Measurements from ENCODE around the gene TUBG1. TPM values are rescaled to one million over a fixed set of nuclear protein-coding genes. Genes with fewer than 3 reads are reported as not detected.

Gene TUBG1
- total and polyA plus RNA-seq, 10 of the 15 experiments (the other 5 are each of a cell fraction or from before 2014, with no cell fraction given) = 40.0 to 256 (median 107) TPM

- TF ChIP-seq, protein P1, sequence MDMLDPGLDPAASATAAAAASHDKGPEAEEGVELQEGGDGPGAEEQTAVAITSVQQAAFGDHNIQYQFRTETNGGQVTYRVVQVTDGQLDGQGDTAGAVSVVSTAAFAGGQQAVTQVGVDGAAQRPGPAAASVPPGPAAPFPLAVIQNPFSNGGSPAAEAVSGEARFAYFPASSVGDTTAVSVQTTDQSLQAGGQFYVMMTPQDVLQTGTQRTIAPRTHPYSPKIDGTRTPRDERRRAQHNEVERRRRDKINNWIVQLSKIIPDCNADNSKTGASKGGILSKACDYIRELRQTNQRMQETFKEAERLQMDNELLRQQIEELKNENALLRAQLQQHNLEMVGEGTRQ (IDR thresholded peaks at IDR 0.05; ENCODE audit: borderline replicate concordance, low read depth, low read length) = no peak
- 0 out of 2 replicates have a peak, but pooled peaks have one; percentile 13 for TF ChIP-seq RB1 (IDR thresholded peaks at IDR 0.05; ENCODE audit: borderline replicate concordance)
- TF ChIP-seq, protein P2, sequence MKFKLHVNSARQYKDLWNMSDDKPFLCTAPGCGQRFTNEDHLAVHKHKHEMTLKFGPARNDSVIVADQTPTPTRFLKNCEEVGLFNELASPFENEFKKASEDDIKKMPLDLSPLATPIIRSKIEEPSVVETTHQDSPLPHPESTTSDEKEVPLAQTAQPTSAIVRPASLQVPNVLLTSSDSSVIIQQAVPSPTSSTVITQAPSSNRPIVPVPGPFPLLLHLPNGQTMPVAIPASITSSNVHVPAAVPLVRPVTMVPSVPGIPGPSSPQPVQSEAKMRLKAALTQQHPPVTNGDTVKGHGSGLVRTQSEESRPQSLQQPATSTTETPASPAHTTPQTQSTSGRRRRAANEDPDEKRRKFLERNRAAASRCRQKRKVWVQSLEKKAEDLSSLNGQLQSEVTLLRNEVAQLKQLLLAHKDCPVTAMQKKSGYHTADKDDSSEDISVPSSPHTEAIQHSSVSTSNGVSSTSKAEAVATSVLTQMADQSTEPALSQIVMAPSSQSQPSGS (IDR thresholded peaks at IDR 0.05; ENCODE audit: low read length) = peak; percentile 69; the same call in 1 of the 2 replicates
- TF ChIP-seq TARDBP (IDR thresholded peaks at IDR 0.05; ENCODE audit: borderline replicate concordance) = no peak
- 0 out of 2 replicates have a peak, but pooled peaks have one; percentile 48 for TF ChIP-seq POLR2AphosphoS2 (IDR thresholded peaks at IDR 0.05; ENCODE audit: low read depth, low read length)
- TF ChIP-seq SMC3 (IDR thresholded peaks at IDR 0.05; ENCODE audit: borderline replicate concordance, low read length) = peak; percentile 83
- peak; percentile 98 for TF ChIP-seq RUNX3 (IDR thresholded peaks at IDR 0.05; ENCODE audit: low read length)
- TF ChIP-seq NR2C1 (IDR thresholded peaks at IDR 0.05) = no peak
- TF ChIP-seq MXI1 (IDR thresholded peaks at IDR 0.05; ENCODE audit: low read depth, low read length) = peak; percentile 31; the same call in 1 of the 2 replicates
- TF ChIP-seq MTA3 (IDR thresholded peaks at IDR 0.05; ENCODE audit: borderline replicate concordance, low read length) = 0 out of 2 replicates have a peak, but pooled peaks have one; percentile 36
- no peak for TF ChIP-seq RBBP5 (conservative IDR thresholded peaks at IDR 0.05)
- TF ChIP-seq RAD51 (IDR thresholded peaks at IDR 0.05) = 0 out of 2 replicates have a peak, but pooled peaks have one; percentile 10
- peak; percentile 97 for TF ChIP-seq TCF12 (IDR thresholded peaks at IDR 0.05; ENCODE audit: low read depth, low read length)
- TF ChIP-seq FOXM1 (IDR thresholded peaks at IDR 0.05; ENCODE audit: low read depth, low read length) = peak; percentile 89; the same call in 1 of the 2 replicates
- TF ChIP-seq CEBPZ (IDR thresholded peaks at IDR 0.05; ENCODE audit: low read depth, low read length) = no peak
- peak; percentile 62 for TF ChIP-seq SP1 (IDR thresholded peaks at IDR 0.05; ENCODE audit: low read depth, low read length)
- TF ChIP-seq PML (IDR thresholded peaks at IDR 0.05; ENCODE audit: low read length) = no peak; the same call in 1 of the 2 replicates
- peak in 1 of 2 experiments; percentile 29; a peak in 1 of 4 replicates for TF ChIP-seq ETV6 (conservative IDR thresholded peaks at IDR 0.05 in 1 of 2, IDR thresholded peaks at IDR 0.05 in 1 of 2; ENCODE audit: borderline replicate concordance in 1 of 2, low read depth in 1 of 2)
- TF ChIP-seq NFYA (IDR thresholded peaks at IDR 0.05; ENCODE audit: borderline replicate concordance, low read depth, low read length) = no peak
- peak; percentile 8; the same call in 1 of the 2 replicates for TF ChIP-seq POLR2AphosphoS5 (IDR thresholded peaks at IDR 0.05; ENCODE audit: low read length)
- TF ChIP-seq IKZF2 (IDR thresholded peaks at IDR 0.05) = peak; percentile 93
- TF ChIP-seq ZNF207 (IDR thresholded peaks at IDR 0.05; ENCODE audit: borderline replicate concordance) = 0 out of 2 replicates have a peak, but pooled peaks have one; percentile 4
- peak; percentile 80 for TF ChIP-seq SKIL (IDR thresholded peaks at IDR 0.05; ENCODE audit: low read depth, poor library complexity, severe bottlenecking)
- TF ChIP-seq SMAD5 (IDR thresholded peaks at IDR 0.05; ENCODE audit: low read depth) = no peak
Observed at GRCh38 chr17:42578282-42578869, 31.1 kb upstream of the TUBG1 start (continued).
